ENCODE measurements around the gene NRG3. TPM values are rescaled to one million over a fixed set of nuclear protein-coding genes. Genes with fewer than 3 reads are reported as not detected.
A peak's percentile ranks its signal among the peaks of the same experiment; 100 is the strongest.

NRG3 gene
- total RNA-seq, 6 experiments from 2014 or later, result 0.34 to 0.99 (median 0.75) TPM

GRCh38 chr10:82212753-82213152, 337.8 kb downstream of the NRG3 start:
- ATAC-seq (peak in 1 of 4 donors; percentile 58), DNase-seq (no peak)
- 27% methylated on average over 2 of the region's 2 CpGs for WGBS (ENCODE audit: insufficient coverage, low coverage, low lambda C conversion rate, missing lambda C conversion rate)
- no peak overlapping the region for H3K27ac ChIP-seq
- no peak for TF ChIP-seq POLR2A (IDR thresholded peaks at IDR 0.05)
- TF ChIP-seq CTCF (IDR thresholded peaks at IDR 0.05), result no peak
- peaks cover 0 to 11% (median 0%) of the 10 kb centered on the region in 4 donors for H3K4me1 ChIP-seq
- H3K36me3 ChIP-seq, result no peaks in the 10 kb centered on the region
- intact Hi-C loops (cut with DNase I), result no loop called here
- H3K27me3 ChIP-seq, result no peaks in the 10 kb centered on the region
- H3K4me3 ChIP-seq, result no peak overlapping the region
- H3K9me3 ChIP-seq, result no peaks in the 10 kb centered on the region

- no peak for DNase-seq
- Histone ChIP-seq H3K27me3 (no peaks in the 10 kb centered on the region), H3K27ac (no peak overlapping the region), H3K36me3 (no peaks in the 10 kb centered on the region), H3K4me1 (peaks cover 0 to 11% (median 0%) of the 10 kb centered on the region in 4 donors), H3K9me3 (no peaks in the 10 kb centered on the region), H3K4me3 (no peak overlapping the region)
- no peak for ATAC-seq
- 63% methylated on average over 5 of the region's 5 CpGs for WGBS (ENCODE audit: insufficient coverage, low coverage, low lambda C conversion rate, missing lambda C conversion rate)
- intact Hi-C loops (cut with DNase I), result no loop called here
- TF ChIP-seq POLR2A (IDR thresholded peaks at IDR 0.05) (no peak), CTCF (IDR thresholded peaks at IDR 0.05) (no peak)
Observed at GRCh38 chr10:82213784-82214183, 338.8 kb downstream of the NRG3 start.

- Histone ChIP-seq H3K4me1 (no peaks in the 10 kb centered on the region), H3K36me3 (no peaks in the 10 kb centered on the region), H3K9me3 (no peaks in the 10 kb centered on the region), H3K27ac (no peak overlapping the region), H3K4me3 (no peak overlapping the region), H3K27me3 (no peaks in the 10 kb centered on the region)
- ATAC-seq (no peak), DNase-seq (no peak)
- no peak for TF ChIP-seq POLR2A (IDR thresholded peaks at IDR 0.05)
- TF ChIP-seq CTCF (IDR thresholded peaks at IDR 0.05), result no peak
- intact Hi-C loops (cut with DNase I), result no loop called here
Observed at GRCh38 chr10:82221056-82221455, 346.1 kb downstream of the NRG3 start.

GRCh38 chr10:82221601-82222149, 346.7 kb downstream of the NRG3 start:
- H3K36me3 ChIP-seq, result no peaks in the 10 kb centered on the region
- H3K27ac ChIP-seq, result no peak overlapping the region
- H3K9me3 ChIP-seq, result no peaks in the 10 kb centered on the region
- no peaks in the 10 kb centered on the region for H3K27me3 ChIP-seq
- ATAC-seq (peak in 2 of 4 donors; percentile 28 to 70), DNase-seq (no peak)
- intact Hi-C loops (cut with DNase I), result no loop called here
- 33% methylated on average over 2 of the region's 2 CpGs for WGBS (ENCODE audit: insufficient coverage, low coverage, low lambda C conversion rate, missing lambda C conversion rate)
- no peak for TF ChIP-seq POLR2A (IDR thresholded peaks at IDR 0.05)
- TF ChIP-seq CTCF (IDR thresholded peaks at IDR 0.05), result peak in 1 of 4 donors; percentile 8
- H3K4me3 ChIP-seq, result no peak overlapping the region
- H3K4me1 ChIP-seq, result no peaks in the 10 kb centered on the region

- ATAC-seq (no peak), DNase-seq (no peak)
- no peaks in the 10 kb centered on the region for H3K9me3 ChIP-seq
- no peak overlapping the region for H3K4me3 ChIP-seq
- H3K36me3 ChIP-seq, result no peaks in the 10 kb centered on the region
- H3K4me1 ChIP-seq, result no peaks in the 10 kb centered on the region
- intact Hi-C loops (cut with DNase I), result no loop called here
- H3K27me3 ChIP-seq, result no peaks in the 10 kb centered on the region
- WGBS (ENCODE audit: insufficient coverage, low coverage, low lambda C conversion rate, missing lambda C conversion rate), result 46% methylated on average over 2 of the region's 4 CpGs
- TF ChIP-seq POLR2A (IDR thresholded peaks at IDR 0.05) (no peak), CTCF (IDR thresholded peaks at IDR 0.05) (no peak)
- H3K27ac ChIP-seq, result no peak overlapping the region
Observed at GRCh38 chr10:82228701-82229100, 353.7 kb downstream of the NRG3 start.
